Measurements from ENCODE around the gene ST8SIA4.

GRCh38 chr5:100772548-100772947, 130.5 kb downstream of the ST8SIA4 start:
- TF ChIP-seq FOXM1 (IDR thresholded peaks at IDR 0.05; ENCODE audit: borderline replicate concordance) (no peak), FOXK2 (IDR thresholded peaks at IDR 0.05) (no peak), LEF1 (IDR thresholded peaks at IDR 0.05; ENCODE audit: borderline replicate concordance) (no peak), SUZ12 (IDR thresholded peaks at IDR 0.05) (no peak), NFRKB (IDR thresholded peaks at IDR 0.05) (no peak), BHLHE40 (IDR thresholded peaks at IDR 0.05; ENCODE audit: borderline replicate concordance) (no peak), L3MBTL2 (conservative IDR thresholded peaks at IDR 0.05) (no peak), SP1 (IDR thresholded peaks at IDR 0.05) (no peak), ARNT (IDR thresholded peaks at IDR 0.05) (no peak), TARDBP (IDR thresholded peaks at IDR 0.05) (no peak)
